ENCODE data around the gene DHPS. TPM values are rescaled to one million over a fixed set of nuclear protein-coding genes. Genes with fewer than 3 reads are reported as not detected.
A peak's percentile ranks its signal among the peaks of the same experiment; 100 is the strongest.

The DHPS gene
- polyA plus RNA-seq, 1 experiment, result 92.2 TPM

DNA sequence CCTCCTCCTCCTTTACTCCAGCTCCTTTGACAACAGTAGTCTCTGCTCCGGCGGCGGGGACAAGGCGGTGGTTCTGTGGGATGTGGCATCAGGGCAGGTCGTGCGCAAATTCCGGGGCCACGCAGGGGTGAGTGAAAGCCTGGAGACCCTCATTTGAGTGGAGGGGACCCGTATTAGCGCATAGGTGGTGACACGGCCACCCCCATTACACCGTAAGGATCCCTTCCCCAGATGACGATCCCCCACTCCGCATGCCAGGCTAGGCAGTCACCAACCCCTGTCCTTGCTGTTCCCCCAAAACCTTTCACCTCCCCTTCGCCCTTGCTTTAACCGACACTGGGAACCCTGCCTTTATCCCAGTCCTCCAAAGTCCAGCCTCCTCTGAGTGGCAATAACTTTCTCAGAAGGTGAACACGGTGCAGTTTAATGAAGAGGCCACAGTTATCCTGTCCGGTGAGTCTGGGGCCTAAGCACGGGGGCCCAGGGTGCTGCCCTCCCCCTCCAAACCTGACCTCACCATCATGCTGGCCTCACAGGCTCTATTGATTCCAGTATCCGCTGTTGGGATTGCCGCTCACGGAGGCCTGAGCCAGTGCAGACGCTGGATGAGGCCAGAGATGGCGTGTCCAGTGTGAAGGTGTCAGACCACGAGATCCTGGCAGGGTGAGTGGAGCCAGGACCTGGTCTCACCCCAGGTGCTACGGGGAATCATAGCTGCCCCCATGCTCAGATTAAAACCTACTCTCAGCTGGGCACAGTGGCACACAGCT lies 11.3 kb downstream of the DHPS start:
- ChIA-PET CTCF (interaction anchor here (1.0 to 2.4 kb wide), 2 partner anchors 106 to 110 kb away, joined by 3 to 13 read pairs; no protein-coding TSS in a partner anchor), POLR2A (no interaction called here)
- Histone ChIP-seq H3K27me3 (ENCODE audit: control insufficient read depth, insufficient read depth, low read length) (no peaks in the 10 kb centered on the region), H3K36me3 (ENCODE audit: control insufficient read depth, insufficient read depth, low read length) (peaks cover 20% of the 10 kb centered on the region), H3K4me3 (ENCODE audit: low read depth, low read length) (peak overlapping the region; percentile 82)
- DNase-seq (ENCODE audit: low read depth), result no peak
- TF ChIP-seq CTCF (IDR thresholded peaks at IDR 0.05; ENCODE audit: insufficient read depth, low read depth, low read length), result no peak

GRCh38 chr19:12669270-12670158 lies 12.2 kb downstream of the DHPS start:
- Histone ChIP-seq H3K36me3 (ENCODE audit: control insufficient read depth, insufficient read depth, low read length) (peaks cover 18% of the 10 kb centered on the region), H3K27me3 (ENCODE audit: control insufficient read depth, insufficient read depth, low read length) (no peaks in the 10 kb centered on the region), H3K4me3 (ENCODE audit: low read depth, low read length) (peak overlapping the region; percentile 82)
- ChIA-PET CTCF (interaction anchor here (1.0 to 2.4 kb wide), 2 partner anchors 106 to 109 kb away, joined by 3 to 13 read pairs; no protein-coding TSS in a partner anchor), POLR2A (no interaction called here)
- 0 out of 2 replicates have a peak, but pooled peaks have one; percentile 13 for TF ChIP-seq CTCF (IDR thresholded peaks at IDR 0.05; ENCODE audit: insufficient read depth, low read depth, low read length)
- peak; percentile 24 for DNase-seq (ENCODE audit: low read depth)

- peaks cover 12% of the 10 kb centered on the region for H3K36me3 ChIP-seq (ENCODE audit: control insufficient read depth, insufficient read depth, low read length)
- H3K4me3 ChIP-seq (ENCODE audit: low read depth, low read length), result peak overlapping the region; percentile 82
- POLR2A ChIA-PET, result interaction anchor here (0.5 kb wide), 1 partner anchor 24 kb away, joined by 3 read pairs; no protein-coding TSS in a partner anchor
- CTCF ChIA-PET, result interaction anchor here (1.0 to 2.4 kb wide), 4 partner anchors 8 to 105 kb away, joined by 3 to 13 read pairs (median 3); no protein-coding TSS in a partner anchor
- DNase-seq (ENCODE audit: low read depth), result peak; percentile 7
- TF ChIP-seq CTCF (IDR thresholded peaks at IDR 0.05; ENCODE audit: insufficient read depth, low read depth, low read length), result no peak
- H3K27me3 ChIP-seq (ENCODE audit: control insufficient read depth, insufficient read depth, low read length), result no peaks in the 10 kb centered on the region
Observed at GRCh38 chr19:12668932-12669269, 12.8 kb downstream of the DHPS start.

DNA sequence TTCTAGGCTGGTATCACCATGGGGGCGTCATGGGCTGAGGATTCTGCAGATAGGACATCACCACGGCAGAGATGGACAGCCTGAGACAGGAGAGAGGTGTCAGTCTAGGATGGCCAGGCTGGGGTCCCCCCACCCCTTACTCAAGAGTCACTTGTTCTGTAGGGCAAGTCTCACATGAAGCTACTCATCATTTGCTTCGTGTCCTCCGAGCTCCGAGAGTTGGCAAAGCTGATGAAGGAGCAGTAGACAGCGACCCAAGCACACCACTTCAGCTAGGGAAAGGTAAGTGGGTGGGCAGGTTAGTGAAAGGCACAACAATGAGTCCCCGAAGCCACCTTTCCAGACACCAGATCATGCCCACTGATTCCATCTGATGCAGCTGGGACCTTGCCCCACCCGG lies 13.3 kb downstream of the DHPS start:
- DNase-seq (ENCODE audit: low read depth), result no peak
- Histone ChIP-seq H3K4me3 (ENCODE audit: low read depth, low read length) (peak overlapping the region; percentile 82), H3K36me3 (ENCODE audit: control insufficient read depth, insufficient read depth, low read length) (peaks cover 13% of the 10 kb centered on the region), H3K27me3 (ENCODE audit: control insufficient read depth, insufficient read depth, low read length) (no peaks in the 10 kb centered on the region)
- no peak for TF ChIP-seq CTCF (IDR thresholded peaks at IDR 0.05; ENCODE audit: insufficient read depth, low read depth, low read length)
- ChIA-PET POLR2A (interaction anchor here (0.5 kb wide), 1 partner anchor 23 kb away, joined by 3 read pairs; no protein-coding TSS in a partner anchor), CTCF (interaction anchor here (1.0 to 2.4 kb wide), 4 partner anchors 8 to 104 kb away, joined by 3 to 13 read pairs (median 3); no protein-coding TSS in a partner anchor)

Data from BJ (cell line).